ENCODE results near the gene ZBTB39.

Gene ZBTB39

GRCh38 chr12:56958422-56958821 lies 47.9 kb downstream of the ZBTB39 start:
- H3K4me3 ChIP-seq (ENCODE audit: low read depth, low read length), result no peak overlapping the region
- no peak for TF ChIP-seq CTCF (IDR thresholded peaks at IDR 0.05; ENCODE audit: low read depth, low read length, missing control alignments)
- no peak for DNase-seq (ENCODE audit: low read depth)
- in situ Hi-C loops (cut with HindIII; ENCODE audit: low sequenced_read_pairs), result no loop called here

GRCh38 chr12:56957229-56958052 lies 48.9 kb downstream of the ZBTB39 start, which contains the start of gene RDH16:
Gene RDH16 (minus strand): TSS chr12:56957608. CDS start chr12:56957462, 146 bp downstream.
- in situ Hi-C loops (cut with HindIII; ENCODE audit: low sequenced_read_pairs), result no loop called here
- no peak for DNase-seq (ENCODE audit: low read depth)
- no peak within 1 kb of the TSS for H3K4me3 ChIP-seq (ENCODE audit: low read depth, low read length)
- TF ChIP-seq CTCF (IDR thresholded peaks at IDR 0.05; ENCODE audit: low read depth, low read length, missing control alignments), result no peak

- no peak for TF ChIP-seq CTCF (IDR thresholded peaks at IDR 0.05; ENCODE audit: low read depth, low read length, missing control alignments)
- in situ Hi-C loops (cut with HindIII; ENCODE audit: low sequenced_read_pairs), result no loop called here
- DNase-seq (ENCODE audit: low read depth), result no peak
- no peak overlapping the region for H3K4me3 ChIP-seq (ENCODE audit: low read depth, low read length)
Observed at GRCh38 chr12:56955631-56956256, 50.6 kb downstream of the ZBTB39 start.

GRCh38 chr12:56954958-56955355 lies 51.4 kb downstream of the ZBTB39 start:
- DNase-seq (ENCODE audit: low read depth), result no peak
- no peak for TF ChIP-seq CTCF (IDR thresholded peaks at IDR 0.05; ENCODE audit: low read depth, low read length, missing control alignments)
- in situ Hi-C loops (cut with HindIII; ENCODE audit: low sequenced_read_pairs), result no loop called here
- no peak overlapping the region for H3K4me3 ChIP-seq (ENCODE audit: low read depth, low read length)

- in situ Hi-C loops (cut with HindIII; ENCODE audit: low sequenced_read_pairs), result no loop called here
- H3K4me3 ChIP-seq (ENCODE audit: low read depth, low read length), result no peak overlapping the region
- no peak for TF ChIP-seq CTCF (IDR thresholded peaks at IDR 0.05; ENCODE audit: low read depth, low read length, missing control alignments)
- DNase-seq (ENCODE audit: low read depth), result no peak
Observed at GRCh38 chr12:56954057-56954957, 52.0 kb downstream of the ZBTB39 start.

GRCh38 chr12:56953314-56953713 lies 53.0 kb downstream of the ZBTB39 start:
- DNase-seq (ENCODE audit: low read depth), result no peak
- in situ Hi-C loops (cut with HindIII; ENCODE audit: low sequenced_read_pairs), result no loop called here
- no peak overlapping the region for H3K4me3 ChIP-seq (ENCODE audit: low read depth, low read length)
- TF ChIP-seq CTCF (IDR thresholded peaks at IDR 0.05; ENCODE audit: low read depth, low read length, missing control alignments), result no peak
